HEK293 (cell line): ENCODE data around the gene DMAC2L.

ENCODE experiments used
- BCL11B ChIP-seq: fragments of 450-650 bp; formaldehyde crosslinking; IDR thresholded peaks from 2 replicates; pipeline ENCODE4 v1.5.1; 2016; ENCODE audit warnings: low read depth, missing biosample characterization, missing genetic modification characterization
- EGR2 ChIP-seq: fragments of 450-650 bp; formaldehyde crosslinking; IDR thresholded peaks from 2 replicates; pipeline ENCODE4 v1.5.1; 2016; ENCODE audit warnings: low read depth, missing biosample characterization, missing genetic modification characterization
- GFI1B ChIP-seq: fragments of 450-650 bp; formaldehyde crosslinking; IDR thresholded peaks from 2 replicates; pipeline ENCODE4 v1.5.1; 2016; ENCODE audit warnings: missing biosample characterization, missing genetic modification characterization
- KLF8 ChIP-seq: fragments of 450-650 bp; formaldehyde crosslinking; IDR thresholded peaks from 2 replicates; pipeline ENCODE4 v1.5.1; 2016; ENCODE audit warnings: missing biosample characterization, missing genetic modification characterization
- PRDM1 ChIP-seq: fragments of 450-650 bp; formaldehyde crosslinking; IDR thresholded peaks from 2 replicates; pipeline ENCODE4; 2016; ENCODE audit warnings: missing biosample characterization, missing genetic modification characterization
- PRDM2 ChIP-seq: fragments of 450-650 bp; formaldehyde crosslinking; IDR thresholded peaks from 2 replicates; pipeline ENCODE4 v1.5.1; 2016; ENCODE audit warnings: missing biosample characterization, missing genetic modification characterization, borderline replicate concordance
- PRDM4 ChIP-seq: fragments of 450-650 bp; formaldehyde crosslinking; IDR thresholded peaks from 2 replicates; pipeline ENCODE4 v1.5.1; 2017; ENCODE audit warnings: missing biosample characterization, missing genetic modification characterization
- RBAK ChIP-seq: fragments of 450-650 bp; formaldehyde crosslinking; IDR thresholded peaks from 2 replicates; pipeline ENCODE4 v1.5.1; 2016; ENCODE audit warnings: missing biosample characterization, missing genetic modification characterization
- SETDB1 ChIP-seq: IDR thresholded peaks from one replicate; pipeline ENCODE4 v1.6.1; 2017; ENCODE audit warnings: mild to moderate bottlenecking, low read length, moderate library complexity, mixed read lengths; ENCODE audit not compliant: insufficient read length
- TRIM28 ChIP-seq: IDR thresholded peaks from 2 replicates; pipeline ENCODE4 v1.6.1; 2011; ENCODE audit warnings: low read length, control low read depth, borderline replicate concordance
- ZBTB1 ChIP-seq: fragments of 450-650 bp; formaldehyde crosslinking; IDR thresholded peaks from 2 replicates; pipeline ENCODE4 v1.5.1; 2016; ENCODE audit warnings: missing biosample characterization, missing genetic modification characterization
- ZBTB17 ChIP-seq: fragments of 450-650 bp; formaldehyde crosslinking; IDR thresholded peaks from 2 replicates; pipeline ENCODE4 v1.5.1; 2016; ENCODE audit warnings: missing biosample characterization, missing genetic modification characterization
- ZNF132 ChIP-seq: fragments of 450-650 bp; formaldehyde crosslinking; IDR thresholded peaks from 2 replicates; pipeline ENCODE4 v1.5.1; 2017; ENCODE audit warnings: missing biosample characterization, missing genetic modification characterization, borderline replicate concordance
- ZNF211 ChIP-seq: fragments of 450-650 bp; formaldehyde crosslinking; IDR thresholded peaks from 2 replicates; pipeline ENCODE4 v1.5.1; 2016; ENCODE audit warnings: low read depth, missing biosample characterization, missing genetic modification characterization
- ZNF248 ChIP-seq: fragments of 450-650 bp; formaldehyde crosslinking; IDR thresholded peaks from 2 replicates; pipeline ENCODE4 v1.5.1; 2017; ENCODE audit warnings: missing biosample characterization, missing genetic modification characterization
- ZNF311 ChIP-seq: fragments of 450-650 bp; formaldehyde crosslinking; IDR thresholded peaks from 2 replicates; pipeline ENCODE4 v1.5.1; 2017; ENCODE audit warnings: missing biosample characterization, missing genetic modification characterization, borderline replicate concordance
- ZNF335 ChIP-seq: fragments of 450-650 bp; formaldehyde crosslinking; conservative IDR thresholded peaks from 2 replicates; pipeline ENCODE4 v1.5.1; 2016; ENCODE audit warnings: missing biosample characterization, missing genetic modification characterization
- ZNF426 ChIP-seq: fragments of 450-650 bp; formaldehyde crosslinking; IDR thresholded peaks from 2 replicates; pipeline ENCODE4 v1.5.1; 2017; ENCODE audit warnings: missing biosample characterization, missing genetic modification characterization, mild to moderate bottlenecking, inconsistent platforms, moderate library complexity
- ZNF544 ChIP-seq: fragments of 450-650 bp; formaldehyde crosslinking; IDR thresholded peaks from 2 replicates; pipeline ENCODE4 v1.5.0; 2017; ENCODE audit warnings: missing biosample characterization, missing genetic modification characterization
- ZNF549 ChIP-seq: fragments of 450-650 bp; IDR thresholded peaks from 2 replicates; pipeline ENCODE4 v1.5.1; 2018; ENCODE audit warnings: missing biosample characterization, missing genetic modification characterization, mild to moderate bottlenecking, inconsistent platforms, moderate library complexity
- ZNF555 ChIP-seq: fragments of 450-650 bp; formaldehyde crosslinking; conservative IDR thresholded peaks from 2 replicates; pipeline ENCODE4 v1.5.1; 2017; ENCODE audit warnings: missing biosample characterization, mild to moderate bottlenecking, missing genetic modification characterization, inconsistent platforms
- ZNF670 ChIP-seq: fragments of 450-650 bp; formaldehyde crosslinking; IDR thresholded peaks from 2 replicates; pipeline ENCODE4 v1.5.1; 2016; ENCODE audit warnings: missing biosample characterization, missing genetic modification characterization, low read depth
- ZNF791 ChIP-seq: fragments of 450-650 bp; formaldehyde crosslinking; IDR thresholded peaks from 2 replicates; pipeline ENCODE4 v1.5.1; 2016; ENCODE audit warnings: missing biosample characterization, missing genetic modification characterization
- ZNF792 ChIP-seq: fragments of 450-650 bp; formaldehyde crosslinking; IDR thresholded peaks from 2 replicates; pipeline ENCODE4 v1.5.1; 2016; ENCODE audit warnings: missing biosample characterization, missing genetic modification characterization
- TF ChIP-seq, protein P1 (sequence below): fragments of 450-650 bp; formaldehyde crosslinking; IDR thresholded peaks from 2 replicates; pipeline ENCODE4 v1.5.1; 2017; ENCODE audit warnings: missing biosample characterization, missing genetic modification characterization
- TF ChIP-seq, protein P2 (sequence below): fragments of 450-650 bp; formaldehyde crosslinking; IDR thresholded peaks from 2 replicates; pipeline ENCODE4 v1.5.1; 2017; ENCODE audit warnings: missing biosample characterization, missing genetic modification characterization
- TF ChIP-seq, protein P3 (sequence below): fragments of 450-650 bp; formaldehyde crosslinking; IDR thresholded peaks from 2 replicates; pipeline ENCODE4 v1.5.1; 2016; ENCODE audit warnings: missing biosample characterization, missing genetic modification characterization

Gene DMAC2L

GRCh38 chr14:50321009-50321660 lies 9.0 kb downstream of the DMAC2L start (continued):
- no peak for TF ChIP-seq PRDM2 (tag by site-specific recombination)
- no peak for TF ChIP-seq ZNF211 (tag by site-specific recombination)
- TF ChIP-seq PRDM4: peak; percentile 51
- TF ChIP-seq TRIM28: no peak; the same call in 1 of the 2 replicates
- TF ChIP-seq ZNF549 (tag by site-specific recombination): no peak
- TF ChIP-seq BCL11B (tag by site-specific recombination): no peak
- no peak for TF ChIP-seq ZNF426 (tag by site-specific recombination)
- TF ChIP-seq KLF8: no peak
- TF ChIP-seq ZNF335 (tag by site-specific recombination): peak; percentile 46
- TF ChIP-seq EGR2 (tag by site-specific recombination): no peak
- TF ChIP-seq PRDM1 (tag by site-specific recombination): no peak
- no peak for TF ChIP-seq ZNF248
- TF ChIP-seq RBAK: no peak
- TF ChIP-seq, protein P1, sequence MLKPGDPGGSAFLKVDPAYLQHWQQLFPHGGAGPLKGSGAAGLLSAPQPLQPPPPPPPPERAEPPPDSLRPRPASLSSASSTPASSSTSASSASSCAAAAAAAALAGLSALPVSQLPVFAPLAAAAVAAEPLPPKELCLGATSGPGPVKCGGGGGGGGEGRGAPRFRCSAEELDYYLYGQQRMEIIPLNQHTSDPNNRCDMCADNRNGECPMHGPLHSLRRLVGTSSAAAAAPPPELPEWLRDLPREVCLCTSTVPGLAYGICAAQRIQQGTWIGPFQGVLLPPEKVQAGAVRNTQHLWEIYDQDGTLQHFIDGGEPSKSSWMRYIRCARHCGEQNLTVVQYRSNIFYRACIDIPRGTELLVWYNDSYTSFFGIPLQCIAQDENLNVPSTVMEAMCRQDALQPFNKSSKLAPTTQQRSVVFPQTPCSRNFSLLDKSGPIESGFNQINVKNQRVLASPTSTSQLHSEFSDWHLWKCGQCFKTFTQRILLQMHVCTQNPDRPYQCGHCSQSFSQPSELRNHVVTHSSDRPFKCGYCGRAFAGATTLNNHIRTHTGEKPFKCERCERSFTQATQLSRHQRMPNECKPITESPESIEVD: peak; percentile 74
- TF ChIP-seq ZNF544 (tag by site-specific recombination): no peak
- TF ChIP-seq, protein P2, sequence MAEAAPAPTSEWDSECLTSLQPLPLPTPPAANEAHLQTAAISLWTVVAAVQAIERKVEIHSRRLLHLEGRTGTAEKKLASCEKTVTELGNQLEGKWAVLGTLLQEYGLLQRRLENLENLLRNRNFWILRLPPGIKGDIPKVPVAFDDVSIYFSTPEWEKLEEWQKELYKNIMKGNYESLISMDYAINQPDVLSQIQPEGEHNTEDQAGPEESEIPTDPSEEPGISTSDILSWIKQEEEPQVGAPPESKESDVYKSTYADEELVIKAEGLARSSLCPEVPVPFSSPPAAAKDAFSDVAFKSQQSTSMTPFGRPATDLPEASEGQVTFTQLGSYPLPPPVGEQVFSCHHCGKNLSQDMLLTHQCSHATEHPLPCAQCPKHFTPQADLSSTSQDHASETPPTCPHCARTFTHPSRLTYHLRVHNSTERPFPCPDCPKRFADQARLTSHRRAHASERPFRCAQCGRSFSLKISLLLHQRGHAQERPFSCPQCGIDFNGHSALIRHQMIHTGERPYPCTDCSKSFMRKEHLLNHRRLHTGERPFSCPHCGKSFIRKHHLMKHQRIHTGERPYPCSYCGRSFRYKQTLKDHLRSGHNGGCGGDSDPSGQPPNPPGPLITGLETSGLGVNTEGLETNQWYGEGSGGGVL (tag by site-specific recombination): no peak; the same call in 1 of the 2 replicates
- TF ChIP-seq GFI1B (tag by site-specific recombination): no peak
- no peak for TF ChIP-seq ZNF792 (tag by site-specific recombination)
- TF ChIP-seq ZBTB1 (tag by site-specific recombination): no peak
- TF ChIP-seq ZNF791 (tag by site-specific recombination): no peak
- TF ChIP-seq SETDB1: no peak
- no peak for TF ChIP-seq ZNF670 (tag by site-specific recombination)
- no peak for TF ChIP-seq ZNF311
- TF ChIP-seq, protein P3, sequence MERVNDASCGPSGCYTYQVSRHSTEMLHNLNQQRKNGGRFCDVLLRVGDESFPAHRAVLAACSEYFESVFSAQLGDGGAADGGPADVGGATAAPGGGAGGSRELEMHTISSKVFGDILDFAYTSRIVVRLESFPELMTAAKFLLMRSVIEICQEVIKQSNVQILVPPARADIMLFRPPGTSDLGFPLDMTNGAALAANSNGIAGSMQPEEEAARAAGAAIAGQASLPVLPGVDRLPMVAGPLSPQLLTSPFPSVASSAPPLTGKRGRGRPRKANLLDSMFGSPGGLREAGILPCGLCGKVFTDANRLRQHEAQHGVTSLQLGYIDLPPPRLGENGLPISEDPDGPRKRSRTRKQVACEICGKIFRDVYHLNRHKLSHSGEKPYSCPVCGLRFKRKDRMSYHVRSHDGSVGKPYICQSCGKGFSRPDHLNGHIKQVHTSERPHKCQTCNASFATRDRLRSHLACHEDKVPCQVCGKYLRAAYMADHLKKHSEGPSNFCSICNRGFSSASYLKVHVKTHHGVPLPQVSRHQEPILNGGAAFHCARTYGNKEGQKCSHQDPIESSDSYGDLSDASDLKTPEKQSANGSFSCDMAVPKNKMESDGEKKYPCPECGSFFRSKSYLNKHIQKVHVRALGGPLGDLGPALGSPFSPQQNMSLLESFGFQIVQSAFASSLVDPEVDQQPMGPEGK (tag by site-specific recombination): peak; percentile 47; the same call in 1 of the 2 replicates
- TF ChIP-seq ZBTB17: peak; percentile 84
- no peak for TF ChIP-seq ZNF555 (tag by site-specific recombination)
- TF ChIP-seq ZNF132 (tag by site-specific recombination): no peak
